DMS114 treated with DMSO at 0.1 percent for 48 hours (cell line): ENCODE results near the gene NCKAP5.
"Not testable (repeated sequence)": the region's sequence is repeated elsewhere in the genome, so short reads cannot be mapped to it uniquely, and the experiment has no call there.

Source experiments
- DNase-seq: peaks from one replicate; lab custom pipeline; 2025; ENCODE audit not compliant: unreplicated experiment; lab: John Stamatoyannopoulos, UW

The NCKAP5 gene

DNA sequence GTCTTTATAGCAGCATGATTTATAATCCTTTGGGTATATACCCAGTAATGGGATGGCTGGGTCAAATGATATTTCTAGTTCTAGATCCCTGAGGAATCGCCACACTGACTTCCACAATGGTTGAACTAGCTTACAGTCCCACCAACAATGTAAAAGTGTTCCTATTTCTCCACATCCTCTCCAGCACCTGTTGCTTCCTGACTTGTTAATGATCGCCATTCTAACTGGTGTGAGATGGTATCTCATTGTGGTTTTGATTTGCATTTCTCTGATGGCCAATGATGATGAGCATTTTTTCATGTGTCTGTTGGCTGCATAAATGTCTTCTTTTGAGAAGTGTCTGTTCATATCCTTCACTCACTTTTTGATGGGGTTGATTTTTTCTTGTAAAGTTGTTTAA lies 868.5 kb downstream of the NCKAP5 start:
- not testable (repeated sequence) for DNase-seq

GRCh38 chr2:132698347-132698746 lies 869.9 kb downstream of the NCKAP5 start:
- not testable (repeated sequence) for DNase-seq

- no peak for DNase-seq
These were observed 870.6 kb downstream of the NCKAP5 start for GRCh38 chr2:132697556-132698205.

GRCh38 chr2:132692816-132693215 lies 875.4 kb downstream of the NCKAP5 start:
- no peak for DNase-seq

GRCh38 chr2:132691556-132691955 lies 876.7 kb downstream of the NCKAP5 start:
- DNase-seq, result no peak

DNA sequence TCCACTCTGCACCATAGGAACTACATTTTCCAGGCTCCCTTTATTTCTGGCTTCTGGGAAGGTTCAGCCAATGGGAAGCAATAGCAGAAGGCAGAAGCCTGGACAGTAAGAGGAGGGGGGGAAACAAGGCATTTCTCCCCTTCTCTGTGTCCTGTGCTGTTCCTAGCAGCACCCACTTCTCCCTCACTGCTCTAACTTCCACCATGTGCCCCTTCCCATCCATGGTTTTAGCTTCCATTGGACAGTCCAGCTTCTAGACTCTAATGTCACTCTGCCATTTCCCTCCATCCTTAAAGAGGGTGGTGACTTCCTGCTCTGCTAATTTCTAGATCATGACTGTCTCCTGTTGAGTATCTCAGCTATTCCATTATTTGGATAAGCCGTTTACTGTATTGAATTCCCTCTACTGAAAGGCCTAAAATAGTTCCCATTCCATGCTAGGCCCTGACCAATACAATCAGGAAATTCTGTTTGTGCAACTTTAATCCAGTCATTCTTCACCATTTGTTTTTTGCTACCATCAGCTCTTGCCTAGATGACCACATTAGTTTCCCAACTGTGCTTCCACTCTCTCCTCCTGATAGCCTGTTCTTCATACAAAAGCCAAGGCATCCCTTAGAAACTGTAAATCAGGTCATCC lies 877.5 kb downstream of the NCKAP5 start:
- DNase-seq, result no peak

GRCh38 chr2:132681766-132682165 lies 886.5 kb downstream of the NCKAP5 start:
- no peak for DNase-seq

- DNase-seq, result no peak
These were observed 887.7 kb downstream of the NCKAP5 start for GRCh38 chr2:132680544-132680943.

- no peak for DNase-seq
These were observed 889.8 kb downstream of the NCKAP5 start for GRCh38 chr2:132678483-132678882.

- DNase-seq, result no peak
These were observed 890.6 kb downstream of the NCKAP5 start for GRCh38 chr2:132677661-132678060.

DNA sequence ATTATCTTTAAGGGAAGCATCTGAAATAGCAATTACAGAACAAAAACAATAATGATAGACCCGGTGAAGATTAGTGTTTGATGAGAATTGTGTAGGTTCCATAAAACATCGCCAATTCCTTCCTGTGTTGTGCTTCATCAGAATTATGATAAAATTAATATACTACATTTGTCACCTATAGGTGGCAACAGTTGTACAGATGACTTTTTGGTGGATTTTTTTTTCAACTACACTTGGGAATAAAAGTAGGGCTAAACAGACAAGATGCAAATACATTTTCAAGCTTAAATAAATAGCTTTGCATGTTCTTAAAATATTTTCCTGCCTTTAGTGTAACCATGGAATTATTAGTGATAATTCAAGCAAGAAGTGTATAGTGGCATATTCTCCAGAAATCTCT lies 891.3 kb downstream of the NCKAP5 start:
- no peak for DNase-seq

GRCh38 chr2:132671151-132671835 lies 897.0 kb downstream of the NCKAP5 start:
- no peak for DNase-seq

GRCh38 chr2:132670496-132671150 lies 897.6 kb downstream of the NCKAP5 start:
- DNase-seq, result no peak

- no peak for DNase-seq
These were observed 898.3 kb downstream of the NCKAP5 start, which contains the start of gene LYPD1 for GRCh38 chr2:132669908-132670495. Gene LYPD1 (minus strand): TSS chr2:132670205. CDS start chr2:132669932, 273 bp downstream.

DNA sequence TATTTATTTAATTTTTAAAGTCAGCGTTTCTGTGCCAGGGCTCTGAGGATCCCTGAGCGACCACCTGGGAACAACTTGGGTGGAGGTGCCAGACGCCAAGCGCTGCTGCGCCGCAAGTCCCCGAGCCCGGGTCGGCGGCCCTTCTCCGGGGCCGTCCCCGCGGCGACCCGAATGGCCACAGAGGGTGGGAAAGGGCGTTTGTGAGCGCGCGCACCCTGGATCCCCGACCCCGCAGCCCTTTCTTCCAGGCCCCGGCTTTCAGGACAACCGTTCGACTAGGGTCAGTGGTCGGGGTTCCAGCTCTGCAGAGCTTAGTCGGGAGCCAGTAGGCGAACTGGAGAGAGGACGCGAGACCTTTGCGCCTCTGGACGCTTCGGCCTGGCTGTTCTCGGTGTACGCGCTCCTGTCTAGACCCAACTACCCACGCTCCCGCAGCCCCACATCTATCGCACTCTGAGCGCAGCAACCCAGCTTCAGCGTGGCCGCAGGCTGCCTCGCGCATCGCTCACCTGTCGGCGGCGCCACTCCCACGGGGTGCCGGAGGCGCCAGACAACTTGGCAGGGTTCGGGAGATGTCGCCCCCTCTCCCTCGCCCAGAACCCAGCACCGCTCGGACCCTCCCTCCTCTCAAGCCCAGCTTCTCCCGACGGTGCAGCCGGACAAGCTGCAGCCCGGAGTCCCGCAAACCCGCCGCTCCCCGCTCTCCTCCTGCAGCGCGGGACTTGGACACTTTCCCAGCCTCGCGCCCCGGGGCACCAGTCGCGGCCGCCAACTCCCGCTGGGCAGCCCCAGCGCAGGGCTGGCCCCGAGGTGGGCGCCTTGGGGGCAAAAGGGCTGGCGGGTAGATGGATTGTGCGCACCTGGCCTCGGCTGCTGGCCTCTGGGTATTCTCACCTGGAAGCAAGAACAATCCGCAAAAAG lies 899.0 kb downstream of the NCKAP5 start:
- DNase-seq, result no peak

DNA sequence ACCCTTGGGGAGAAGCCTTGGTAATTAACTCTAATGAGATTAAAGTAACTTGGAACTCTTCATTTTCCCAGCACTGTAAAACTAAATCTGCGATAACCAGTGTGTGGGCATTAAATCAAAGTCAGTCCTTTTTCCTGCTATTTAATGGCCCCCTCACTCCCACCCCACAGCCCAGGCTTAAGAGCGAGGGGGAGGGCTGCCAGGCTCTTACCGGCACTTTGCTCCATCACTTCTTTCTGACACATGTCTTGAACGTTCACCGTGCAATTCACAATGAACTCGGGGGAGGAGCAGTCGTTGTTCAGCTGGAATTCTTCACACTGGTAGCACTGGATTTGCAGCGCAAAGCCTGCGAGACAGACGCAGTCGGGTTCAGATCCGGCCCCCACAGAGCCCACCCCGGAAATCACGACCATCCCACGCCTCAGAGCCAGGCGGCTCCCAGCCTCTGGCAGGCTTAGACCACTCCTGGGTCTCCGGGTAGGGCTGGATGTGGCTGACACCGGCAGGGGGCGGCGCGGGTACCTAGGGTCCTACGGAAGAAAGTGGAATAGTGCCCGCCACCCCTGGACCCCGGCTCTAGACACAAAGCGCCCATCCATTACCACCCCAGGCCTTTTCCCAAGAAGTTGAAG lies 900.0 kb downstream of the NCKAP5 start:
- DNase-seq, result no peak

DNA sequence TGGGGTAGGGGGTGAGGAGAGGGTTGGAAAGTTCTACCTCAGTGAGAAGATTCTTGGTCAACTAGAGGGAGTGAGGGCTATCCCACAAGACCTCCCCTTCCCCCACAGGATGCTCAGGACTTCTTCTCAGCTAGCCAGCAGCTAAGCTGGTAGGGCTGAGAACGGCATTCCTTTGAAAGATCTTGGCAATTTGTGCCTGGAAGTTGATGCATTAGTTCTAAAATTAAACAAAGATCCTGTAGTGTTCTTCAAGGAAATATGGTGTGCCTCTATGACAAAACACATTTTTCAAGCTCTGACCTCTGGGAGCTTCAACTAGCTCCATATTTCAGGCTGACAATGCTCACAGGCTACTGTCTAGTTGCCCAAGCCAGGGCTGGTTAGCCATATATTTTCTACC lies 900.6 kb downstream of the NCKAP5 start:
- DNase-seq, result no peak

GRCh38 chr2:132665401-132666140 lies 902.7 kb downstream of the NCKAP5 start:
- DNase-seq, result no peak

- no peak for DNase-seq
These were observed 904.2 kb downstream of the NCKAP5 start for GRCh38 chr2:132664096-132664495.
